ENCODE data around the gene NR5A2.

Gene NR5A2

DNA sequence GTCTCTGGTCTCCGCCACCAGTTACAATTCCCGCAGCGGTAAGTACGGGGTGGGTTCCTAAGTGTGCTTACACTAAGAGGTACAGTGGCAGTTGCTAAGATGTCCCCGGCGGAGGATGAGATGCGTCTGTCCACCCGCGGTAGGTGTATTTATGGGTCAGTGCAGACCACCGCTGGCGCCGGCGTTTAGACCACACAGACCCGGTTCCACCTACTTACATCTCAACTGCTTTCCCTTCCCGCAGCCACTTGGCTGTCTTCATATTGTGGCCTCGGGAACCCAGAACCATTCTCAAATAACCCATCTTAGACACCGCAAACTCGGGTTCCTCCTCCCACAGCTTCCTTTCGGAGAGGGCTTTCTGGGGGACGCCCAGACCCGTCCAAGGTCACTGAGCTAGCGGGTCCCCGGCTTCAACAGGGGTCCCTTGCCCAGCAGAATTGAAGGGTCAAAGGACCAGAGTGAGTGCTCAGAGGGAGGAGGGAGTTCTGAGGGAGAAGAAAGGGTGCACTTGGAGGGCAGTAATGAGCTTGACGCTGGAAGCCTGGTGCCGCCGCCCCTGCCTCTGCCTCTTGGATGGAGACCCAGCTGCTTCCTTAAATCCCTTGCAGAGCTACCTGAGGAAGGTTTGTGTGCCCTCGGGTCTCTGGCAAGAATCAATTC, 8.6 kb downstream of the NR5A2 start:
- DNase-seq (ENCODE audit: low read depth), result no peak

GRCh38 chr1:200036619-200037270, 9.2 kb downstream of the NR5A2 start:
- no peak for DNase-seq (ENCODE audit: low read depth)

DNA sequence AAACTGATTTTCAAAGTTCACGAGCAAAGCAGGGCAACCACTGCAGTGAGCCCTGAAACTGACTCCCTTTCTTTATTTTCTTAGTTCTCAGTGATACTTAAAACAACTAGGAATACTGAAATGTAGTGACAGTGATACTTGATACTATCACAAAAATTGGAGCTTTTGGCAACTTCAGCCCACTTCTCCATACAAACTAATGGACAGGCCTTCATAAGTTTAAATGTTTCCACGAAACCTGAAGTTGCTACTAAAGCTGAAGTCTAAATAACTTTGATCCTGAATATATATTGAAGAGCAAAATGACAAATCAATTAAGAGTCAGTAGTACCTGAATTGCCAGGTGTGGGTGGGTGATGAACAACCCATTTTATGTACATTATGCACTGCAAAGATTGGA, 10.0 kb downstream of the NR5A2 start:
- no peak for DNase-seq (ENCODE audit: low read depth)

DNA sequence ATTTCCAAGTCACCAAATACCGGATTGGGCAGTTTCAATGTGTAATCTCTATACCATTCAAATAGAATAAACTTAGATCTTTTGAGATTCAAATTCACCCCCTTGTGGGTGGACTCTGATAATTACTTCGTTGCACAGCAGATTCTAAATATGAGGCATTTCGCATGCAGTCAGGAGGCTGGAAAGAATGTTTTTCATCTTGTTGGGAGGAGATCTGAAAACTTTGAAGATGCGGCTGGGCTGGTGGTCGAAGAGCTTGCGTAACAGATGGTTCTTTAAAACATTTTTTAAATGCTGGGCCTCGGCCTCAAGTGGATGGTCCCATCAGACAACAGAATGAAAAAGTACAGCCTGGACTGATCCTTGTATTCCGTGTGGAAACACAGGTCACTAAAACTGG, 10.4 kb downstream of the NR5A2 start:
- no peak for DNase-seq (ENCODE audit: low read depth)

DNA sequence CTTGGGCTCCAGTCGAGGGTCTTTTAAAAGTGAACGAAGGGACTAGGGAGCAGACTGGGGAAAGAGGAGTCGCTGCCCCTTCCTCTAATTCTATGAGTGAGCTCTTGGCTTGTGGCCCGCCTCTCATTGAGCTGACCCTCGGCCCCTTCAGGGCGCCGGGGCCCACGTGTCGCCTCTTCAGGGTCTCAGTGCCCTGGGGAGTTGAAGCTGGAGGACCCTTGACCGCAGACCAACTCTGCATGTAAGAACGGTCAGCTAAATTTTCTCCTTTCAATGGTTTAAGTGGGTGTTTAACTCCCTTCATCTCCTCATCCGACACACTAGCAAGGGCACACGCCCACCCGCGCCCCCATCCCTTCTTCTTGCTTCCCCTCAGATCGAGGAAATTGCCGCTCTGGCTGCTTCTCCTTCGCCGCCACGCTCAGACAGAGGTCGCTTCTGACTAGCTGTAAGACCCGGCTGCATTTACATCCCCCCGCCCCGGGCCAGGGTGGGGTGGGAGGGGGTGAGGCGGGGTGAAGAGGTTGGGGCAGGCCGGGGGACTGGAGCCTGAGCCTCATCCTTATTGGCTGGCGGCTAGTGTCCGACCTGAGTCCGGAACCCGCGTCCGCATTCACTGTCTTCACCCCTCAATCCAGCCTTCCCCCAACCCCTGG, 10.9 kb downstream of the NR5A2 start:
- no peak for DNase-seq (ENCODE audit: low read depth)

- DNase-seq (ENCODE audit: low read depth), result peak; percentile 25
Measured at GRCh38 chr1:200038981-200039848, 11.7 kb downstream of the NR5A2 start.

- DNase-seq (ENCODE audit: low read depth), result no peak
Measured at GRCh38 chr1:200039849-200040474, 12.5 kb downstream of the NR5A2 start.

DNA sequence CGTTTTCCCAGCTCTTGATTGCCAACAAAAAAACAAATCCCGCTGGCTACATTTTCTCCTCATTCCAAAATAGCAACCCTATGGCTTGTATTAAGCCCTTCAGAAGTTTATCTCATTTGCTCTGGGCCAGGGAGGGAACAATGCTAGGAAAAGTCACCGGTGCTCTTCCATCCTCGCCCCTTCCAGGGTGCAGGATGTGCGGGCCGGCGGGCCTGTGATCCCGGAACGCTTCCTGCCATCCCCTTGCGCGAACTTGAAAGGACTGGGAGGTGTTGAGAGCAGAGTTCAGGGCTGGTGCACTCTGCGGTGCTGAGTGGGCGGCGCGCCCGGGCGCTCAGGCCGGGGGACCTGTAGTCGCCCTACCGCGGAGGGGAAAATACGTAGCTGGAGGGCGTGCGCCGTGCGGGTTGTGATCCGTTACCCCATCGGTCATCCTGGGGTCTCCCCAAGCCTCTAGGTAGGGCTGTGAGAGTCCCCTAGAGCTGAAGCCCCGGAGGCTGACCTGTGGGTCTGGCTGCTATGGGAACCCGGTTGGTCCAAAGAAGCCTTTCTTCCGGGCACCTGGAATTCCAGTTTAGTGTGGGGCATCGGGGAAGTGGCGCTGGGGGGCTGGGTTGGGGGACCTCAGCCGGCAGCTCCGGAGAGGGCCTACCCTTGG, 13.1 kb downstream of the NR5A2 start:
- no peak for DNase-seq (ENCODE audit: low read depth)

DNA sequence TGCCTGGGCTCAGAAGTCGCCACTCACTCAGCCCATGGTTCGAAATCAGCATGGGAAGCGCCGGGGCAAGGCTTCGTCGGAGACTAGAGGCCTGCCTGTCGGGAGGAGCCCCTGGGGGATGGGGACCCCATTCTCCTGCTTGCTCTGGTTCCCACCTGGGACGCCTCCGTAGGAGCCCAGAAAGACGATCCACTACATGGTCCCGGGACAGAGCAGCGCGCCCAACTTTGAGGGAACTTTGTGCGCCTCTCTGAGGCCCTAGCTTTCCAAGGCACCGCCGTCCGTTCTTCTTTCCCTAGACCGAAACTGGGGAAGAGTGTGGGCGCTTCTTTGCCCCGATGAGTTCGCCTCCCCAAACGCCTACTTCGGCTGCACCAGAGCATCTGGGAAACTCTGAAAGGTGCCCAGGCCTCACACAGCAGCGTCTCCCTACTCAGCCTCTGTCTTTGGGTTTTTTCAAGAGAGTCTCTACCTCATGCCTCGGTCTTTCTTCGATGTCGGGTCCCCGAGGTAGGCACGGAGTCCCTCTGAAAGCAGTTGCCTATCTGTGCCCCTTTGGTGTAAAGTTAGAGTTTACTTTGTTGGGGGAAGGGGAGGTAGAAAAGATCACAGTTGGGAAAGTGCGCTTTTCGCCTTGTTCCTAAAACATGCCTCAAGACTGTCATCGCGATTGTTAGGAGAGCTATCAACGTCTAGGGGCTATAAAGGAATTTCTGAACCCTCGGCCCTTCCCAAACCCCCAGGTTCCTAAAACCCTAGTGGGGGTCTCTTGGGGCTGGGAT, 14.0 kb downstream of the NR5A2 start:
- DNase-seq (ENCODE audit: low read depth), result no peak

GRCh38 chr1:200042119-200042551, 14.6 kb downstream of the NR5A2 start:
- DNase-seq (ENCODE audit: low read depth), result no peak

DNA sequence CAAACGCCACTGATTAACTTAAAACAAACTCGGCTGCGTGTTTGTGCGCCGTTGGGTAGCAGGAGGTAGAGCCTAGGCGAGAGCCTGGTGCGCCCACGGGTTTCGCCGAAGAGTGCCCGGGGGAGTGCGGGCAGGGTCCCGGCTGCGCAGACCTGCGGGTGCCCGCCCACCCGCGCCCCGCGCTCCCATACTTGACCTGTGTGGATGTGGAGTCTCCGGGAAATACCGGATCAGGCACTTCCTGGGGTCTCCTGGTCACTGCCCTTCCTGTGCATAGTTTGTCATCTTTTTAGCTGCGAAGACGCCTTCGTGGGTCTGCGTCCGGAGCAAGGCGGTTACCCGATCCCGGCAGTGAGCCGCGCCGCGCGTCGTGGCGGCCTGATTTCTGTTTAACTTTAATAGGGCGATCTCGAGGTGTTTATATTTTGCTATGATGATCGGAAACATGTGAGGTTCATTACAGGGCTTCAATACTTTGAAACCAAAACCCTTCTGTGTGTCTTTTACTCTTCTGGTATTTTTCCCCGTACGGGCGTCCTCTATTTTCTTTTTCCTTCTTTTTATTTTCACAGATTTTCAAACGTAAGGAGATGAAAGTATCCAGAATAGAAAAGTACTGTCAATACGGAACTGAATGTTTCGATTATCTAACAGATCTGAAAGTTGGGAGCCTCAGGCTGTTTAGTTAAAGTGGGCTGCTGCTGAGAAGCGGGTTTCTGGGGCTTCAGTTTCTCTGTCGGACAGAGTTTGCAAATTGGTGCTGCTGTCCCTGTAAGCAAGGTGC, 15.2 kb downstream of the NR5A2 start:
- DNase-seq (ENCODE audit: low read depth), result no peak

DNA sequence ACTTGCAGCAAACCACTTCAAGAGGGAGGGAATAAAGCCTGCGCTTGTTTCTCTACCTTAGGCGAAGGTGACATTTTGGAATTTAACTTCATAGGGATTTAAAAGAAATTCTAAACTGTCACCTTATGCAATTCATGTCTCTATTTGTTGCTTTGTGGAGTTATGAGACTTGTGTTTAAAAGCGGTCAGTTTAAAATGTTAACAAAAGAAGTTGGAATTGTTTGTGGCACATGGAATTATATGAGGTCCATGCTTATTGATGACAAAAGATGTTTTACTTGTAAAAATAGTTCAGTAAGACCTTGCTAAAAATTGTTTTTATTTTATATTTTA, 15.8 kb downstream of the NR5A2 start:
- no peak for DNase-seq (ENCODE audit: low read depth)

- no peak for DNase-seq (ENCODE audit: low read depth)
Measured at GRCh38 chr1:200046115-200046514, 18.6 kb downstream of the NR5A2 start.

- no peak for DNase-seq (ENCODE audit: low read depth)
Measured at GRCh38 chr1:200048244-200048643, 20.7 kb downstream of the NR5A2 start.

DNA sequence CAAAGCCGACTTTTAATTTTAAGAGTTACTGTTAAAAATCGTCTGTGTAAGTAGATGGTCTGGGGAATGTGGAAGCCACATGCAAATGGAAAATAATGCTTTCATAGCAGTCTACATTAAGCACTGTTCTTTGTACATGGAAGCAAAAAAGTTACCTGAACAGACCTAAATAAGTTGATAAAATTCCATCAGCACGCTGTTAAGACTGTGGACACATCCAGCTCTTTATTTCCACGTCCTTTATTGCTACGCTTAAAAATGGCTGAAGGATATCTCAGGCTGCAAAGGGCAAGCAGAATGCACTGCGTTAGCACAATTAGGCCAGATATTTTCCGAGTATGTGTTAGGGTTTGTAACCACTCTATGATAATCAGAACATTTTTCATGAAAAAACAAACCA, 22.3 kb downstream of the NR5A2 start:
- no peak for DNase-seq (ENCODE audit: low read depth)

GRCh38 chr1:200051620-200052019, 24.1 kb downstream of the NR5A2 start:
- no peak for DNase-seq (ENCODE audit: low read depth)

- DNase-seq (ENCODE audit: low read depth), result no peak
Measured at GRCh38 chr1:200053091-200053490, 25.6 kb downstream of the NR5A2 start.

GRCh38 chr1:200053646-200054045, 26.1 kb downstream of the NR5A2 start:
- no peak for DNase-seq (ENCODE audit: low read depth)

GRCh38 chr1:200058341-200058740, 30.8 kb downstream of the NR5A2 start:
- no peak for DNase-seq (ENCODE audit: low read depth)

GRCh38 chr1:200062143-200062542, 34.6 kb downstream of the NR5A2 start:
- no peak for DNase-seq (ENCODE audit: low read depth)

Data from EH (cell line).